Measurements from ENCODE around the gene PTPRD. TPM values are rescaled to one million over a fixed set of nuclear protein-coding genes. Genes with fewer than 3 reads are reported as not detected.

The PTPRD gene
- total RNA-seq, 1 experiment from 2014 or later, result 32.5 TPM

DNA sequence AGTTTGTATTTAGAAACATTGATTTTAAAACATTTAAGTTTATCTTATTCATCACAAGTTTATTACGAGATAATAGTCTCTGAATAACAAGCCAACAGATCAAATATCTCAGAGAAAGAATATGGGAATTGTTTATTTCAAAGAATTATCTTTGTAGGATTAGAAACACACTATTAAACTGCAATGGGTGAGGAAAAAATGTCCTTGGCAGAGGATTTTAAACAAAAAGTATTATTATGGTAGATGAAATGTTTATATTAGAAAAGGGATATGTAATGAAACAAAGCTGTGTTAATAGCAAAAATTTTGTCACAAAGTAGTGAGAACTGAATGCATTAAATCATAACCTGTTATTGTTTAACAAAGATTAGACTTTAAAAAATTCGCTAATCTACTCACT lies 1430.4 kb downstream of the PTPRD start:
- H2BK5ac ChIP-seq (ENCODE audit: insufficient read length, low read length), result no peak overlapping the region
- Mint-ChIP-seq H3K27ac (no peak overlapping the region), H3K4me3 (no peak overlapping the region), H3K9me3 (no peaks in the 10 kb centered on the region), H3K27me3 (ENCODE audit: low read depth) (no peaks in the 10 kb centered on the region), H3K4me1 (peaks cover 0 to 4% of the 10 kb centered on the region in 2 experiments; a peak in 2 of 4 replicates), H3K36me3 (ENCODE audit: insufficient read depth in 1 of 3, low read depth in 3 of 3) (no peaks in the 10 kb centered on the region)
- no peak overlapping the region for H3T11ph ChIP-seq (ENCODE audit: low read length)
- no CpG with 5 or more reads among the region's 2 CpGs for WGBS (ENCODE audit: extremely low coverage, insufficient read length, low lambda C conversion rate)
- H4K5ac ChIP-seq (ENCODE audit: insufficient read length, low read depth, low read length), result no peak overlapping the region
- no peak overlapping the region for H2BK15ac ChIP-seq (ENCODE audit: low read depth, low read length)
- no peak overlapping the region for H3K27ac ChIP-seq (ENCODE audit: insufficient read length, low read depth, low read length)
- no peaks in the 10 kb centered on the region for H3K4me1 ChIP-seq (ENCODE audit: insufficient read depth, low read length)
- no peak overlapping the region for H4K91ac ChIP-seq (ENCODE audit: insufficient read length, low read depth, low read length)
- no peak overlapping the region for H3K4ac ChIP-seq (ENCODE audit: low read depth, low read length)
- no peak overlapping the region for H3K4me2 ChIP-seq (ENCODE audit: insufficient read depth, insufficient read length, low read length)
- no peak for DNase-seq
- no peak overlapping the region for H2BK12ac ChIP-seq (ENCODE audit: insufficient read length, low read depth, low read length)
- no peak overlapping the region for H2BK120ac ChIP-seq (ENCODE audit: low read depth, low read length, poor library complexity, severe bottlenecking)
- no peaks in the 10 kb centered on the region for H3K79me1 ChIP-seq (ENCODE audit: insufficient read depth, low read depth, low read length, poor library complexity, severe bottlenecking)
- no peaks in the 10 kb centered on the region for H3K23me2 ChIP-seq (ENCODE audit: insufficient read length, low read depth, low read length, poor library complexity, severe bottlenecking)
- H3K9me3 ChIP-seq (ENCODE audit: control insufficient read depth, low read depth, low read length), result no peaks in the 10 kb centered on the region
- H2AK5ac ChIP-seq (ENCODE audit: insufficient read length, low read length), result no peak overlapping the region
- no peak overlapping the region for H3K9ac ChIP-seq (ENCODE audit: extremely low read depth, insufficient read length, low read length)
- H3K27me3 ChIP-seq (ENCODE audit: insufficient read depth, low read length), result no peaks in the 10 kb centered on the region
- no peak overlapping the region for H3K56ac ChIP-seq (ENCODE audit: insufficient read length, low read depth, low read length)
- no peak overlapping the region for H2AFZ ChIP-seq (ENCODE audit: low read length)
- H2BK20ac ChIP-seq (ENCODE audit: low read depth, low read length, poor library complexity, severe bottlenecking), result no peak overlapping the region
- H3K18ac ChIP-seq (ENCODE audit: insufficient read length, low read depth, low read length), result no peak overlapping the region
- no peaks in the 10 kb centered on the region for H4K20me1 ChIP-seq (ENCODE audit: control insufficient read depth, insufficient read depth, insufficient read length)
- TF ChIP-seq, protein P1, sequence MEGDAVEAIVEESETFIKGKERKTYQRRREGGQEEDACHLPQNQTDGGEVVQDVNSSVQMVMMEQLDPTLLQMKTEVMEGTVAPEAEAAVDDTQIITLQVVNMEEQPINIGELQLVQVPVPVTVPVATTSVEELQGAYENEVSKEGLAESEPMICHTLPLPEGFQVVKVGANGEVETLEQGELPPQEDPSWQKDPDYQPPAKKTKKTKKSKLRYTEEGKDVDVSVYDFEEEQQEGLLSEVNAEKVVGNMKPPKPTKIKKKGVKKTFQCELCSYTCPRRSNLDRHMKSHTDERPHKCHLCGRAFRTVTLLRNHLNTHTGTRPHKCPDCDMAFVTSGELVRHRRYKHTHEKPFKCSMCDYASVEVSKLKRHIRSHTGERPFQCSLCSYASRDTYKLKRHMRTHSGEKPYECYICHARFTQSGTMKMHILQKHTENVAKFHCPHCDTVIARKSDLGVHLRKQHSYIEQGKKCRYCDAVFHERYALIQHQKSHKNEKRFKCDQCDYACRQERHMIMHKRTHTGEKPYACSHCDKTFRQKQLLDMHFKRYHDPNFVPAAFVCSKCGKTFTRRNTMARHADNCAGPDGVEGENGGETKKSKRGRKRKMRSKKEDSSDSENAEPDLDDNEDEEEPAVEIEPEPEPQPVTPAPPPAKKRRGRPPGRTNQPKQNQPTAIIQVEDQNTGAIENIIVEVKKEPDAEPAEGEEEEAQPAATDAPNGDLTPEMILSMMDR (conservative IDR thresholded peaks at IDR 0.05), result no peak
- H3K14ac ChIP-seq (ENCODE audit: insufficient read depth, low read length), result no peak overlapping the region
- no peak overlapping the region for H3K23ac ChIP-seq (ENCODE audit: insufficient read length, low read depth, low read length)
- no peaks in the 10 kb centered on the region for H3K79me2 ChIP-seq (ENCODE audit: insufficient read depth, low read length)
- no peak overlapping the region for H4K8ac ChIP-seq (replicated peaks; ENCODE audit: insufficient read length, low read depth, low read length)

Data from H9 (cell line).